ENCODE data around the gene PLCH1. TPM values are rescaled to one million over a fixed set of nuclear protein-coding genes. Genes with fewer than 3 reads are reported as not detected.

PLCH1 gene
- total RNA-seq, 4 donors from 2014 or later = 0.68 to 1.2 (median 0.87) TPM

GRCh38 chr3:155424323-155424710 lies 320.6 kb downstream of the PLCH1 start:
- Histone ChIP-seq H3K9me3 (no peaks in the 10 kb centered on the region), H3K27ac (no peak overlapping the region), H3K27me3 (no peaks in the 10 kb centered on the region), H3K4me3 (no peak overlapping the region), H3K36me3 (no peaks in the 10 kb centered on the region), H3K4me1 (no peaks in the 10 kb centered on the region)
- no peak for DNase-seq (ENCODE audit: low spot score in 2 of 2)
- TF ChIP-seq POLR2AphosphoS5 (IDR thresholded peaks at IDR 0.05) (no peak), EP300 (IDR thresholded peaks at IDR 0.05) (no peak), CTCF (IDR thresholded peaks at IDR 0.05) (no peak), POLR2A (IDR thresholded peaks at IDR 0.05) (no peak)

- TF ChIP-seq POLR2A (IDR thresholded peaks at IDR 0.05) (no peak), EP300 (IDR thresholded peaks at IDR 0.05) (no peak), CTCF (IDR thresholded peaks at IDR 0.05) (no peak), POLR2AphosphoS5 (IDR thresholded peaks at IDR 0.05) (no peak)
- no peaks in the 10 kb centered on the region for H3K9me3 ChIP-seq
- no peaks in the 10 kb centered on the region for H3K27me3 ChIP-seq
- no peak for DNase-seq (ENCODE audit: low spot score in 2 of 2)
- H3K4me1 ChIP-seq = no peaks in the 10 kb centered on the region
- whole genome bisulfite sequencing = 64% methylated on average over 6 of the region's 6 CpGs
- no peak overlapping the region for H3K27ac ChIP-seq
- H3K4me3 ChIP-seq = no peak overlapping the region
- H3K36me3 ChIP-seq = no peaks in the 10 kb centered on the region
Measured at GRCh38 chr3:155423526-155424322, 321.1 kb downstream of the PLCH1 start.

GRCh38 chr3:155420881-155421486 lies 323.9 kb downstream of the PLCH1 start:
- no peak overlapping the region for H3K27ac ChIP-seq
- no peaks in the 10 kb centered on the region for H3K36me3 ChIP-seq
- TF ChIP-seq CTCF (IDR thresholded peaks at IDR 0.05) (no peak), POLR2AphosphoS5 (IDR thresholded peaks at IDR 0.05) (no peak), POLR2A (IDR thresholded peaks at IDR 0.05) (no peak)
- 67% methylated on average over 1 of the region's 1 CpG for WGBS
- H3K9me3 ChIP-seq = no peaks in the 10 kb centered on the region
- no peak for DNase-seq (ENCODE audit: low spot score in 2 of 2)
- H3K4me1 ChIP-seq = no peaks in the 10 kb centered on the region
- no peak overlapping the region for H3K4me3 ChIP-seq
- no peaks in the 10 kb centered on the region for H3K27me3 ChIP-seq

- Histone ChIP-seq H3K9me3 (no peaks in the 10 kb centered on the region), H3K27me3 (no peaks in the 10 kb centered on the region), H3K27ac (no peak overlapping the region), H3K4me1 (no peaks in the 10 kb centered on the region), H3K36me3 (no peaks in the 10 kb centered on the region), H3K4me3 (no peak overlapping the region)
- DNase-seq (ENCODE audit: low spot score in 2 of 2) = no peak
- no peak for TF ChIP-seq POLR2A (IDR thresholded peaks at IDR 0.05)
- TF ChIP-seq CTCF (IDR thresholded peaks at IDR 0.05) = no peak
- TF ChIP-seq POLR2AphosphoS5 (IDR thresholded peaks at IDR 0.05) = no peak
- no peak for TF ChIP-seq EP300 (IDR thresholded peaks at IDR 0.05)
- 71% methylated on average over 4 of the region's 4 CpGs for WGBS
Measured at GRCh38 chr3:155420406-155420805, 324.5 kb downstream of the PLCH1 start.

DNA sequence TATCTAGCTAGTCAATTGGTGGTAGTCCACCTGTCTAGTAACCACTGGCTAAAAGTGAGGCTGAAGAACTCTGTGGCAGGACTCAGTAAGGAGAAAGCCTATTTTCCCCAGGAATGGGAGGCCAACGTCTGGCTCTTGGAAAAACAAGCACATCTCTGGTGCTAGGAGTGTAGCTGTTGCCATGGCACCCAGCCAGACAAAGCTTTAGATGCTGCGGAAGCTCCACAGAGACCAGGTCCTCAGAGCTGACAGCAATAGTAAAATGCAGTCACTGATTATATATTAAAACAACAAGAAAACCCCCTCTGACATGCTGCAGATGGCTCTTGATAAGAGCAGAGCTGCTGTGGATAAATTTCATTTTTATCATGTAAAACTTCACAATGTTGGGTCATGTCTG lies 326.5 kb downstream of the PLCH1 start:
- WGBS = 52% methylated on average over 2 of the region's 2 CpGs
- Histone ChIP-seq H3K9me3 (no peaks in the 10 kb centered on the region), H3K27me3 (no peaks in the 10 kb centered on the region), H3K4me1 (no peaks in the 10 kb centered on the region), H3K36me3 (no peaks in the 10 kb centered on the region), H3K4me3 (no peak overlapping the region), H3K27ac (no peak overlapping the region)
- no peak for DNase-seq (ENCODE audit: low spot score in 2 of 2)
- TF ChIP-seq POLR2A (IDR thresholded peaks at IDR 0.05) (no peak), EP300 (IDR thresholded peaks at IDR 0.05) (no peak), CTCF (IDR thresholded peaks at IDR 0.05) (no peak), POLR2AphosphoS5 (IDR thresholded peaks at IDR 0.05) (no peak)
